H1 (cell line): ENCODE results near the gene VEZT. TPM values are rescaled to one million over a fixed set of nuclear protein-coding genes. Genes with fewer than 3 reads are reported as not detected.

Source experiments
- CTCF ChIA-PET: fragments of 300-600 bp; sonication (Branson Sonifier 250); formaldehyde crosslinking; loops from one replicate; lab custom pipeline; 2021; ENCODE audit not compliant: partially characterized antibody; lab: Charles Lee
- POLR2A ChIA-PET: fragments of 300-600 bp; sonication (Branson Sonifier 250); formaldehyde crosslinking; loops from one replicate; lab custom pipeline; 2021; ENCODE audit warnings: inconsistent platforms; ENCODE audit not compliant: partially characterized antibody; lab: Charles Lee
- DNase-seq, 2 experiments: peaks; one replicate each; pipeline versions ENCODE4 v3.0.0 to v3.0.0-alpha.2; 2010 to 2022; ENCODE audit warnings: low spot score in 2 of 2, low read depth in 1 of 2, mixed read lengths in 1 of 2
- FAIRE-seq: peaks from 2 replicates; lab custom pipeline; 2011; peaks lifted over from hg19 to GRCh38; lab: Jason Lieb, UNC
- H2AFZ ChIP-seq: 2 replicates; pipeline ENCODE4 v1.8.1; 2012; ENCODE audit warnings: low read length, inconsistent platforms
- H2AK5ac ChIP-seq: 2 replicates; pipeline ENCODE4 v1.6.1; 2013; ENCODE audit warnings: low read depth, low read length
- H2BK120ac ChIP-seq: replicated peaks from 2 replicates; pipeline ENCODE3; 2013; ENCODE audit warnings: low read depth, low read length, inconsistent platforms
- H2BK12ac ChIP-seq: 2 replicates; pipeline ENCODE4 v1.6.1; 2013; ENCODE audit warnings: low read depth, low read length
- H2BK15ac ChIP-seq: 2 replicates; pipeline ENCODE4 v1.6.1; 2013; ENCODE audit warnings: low read length
- H2BK20ac ChIP-seq: 2 replicates; pipeline ENCODE4 v1.6.1; 2013; ENCODE audit warnings: low read length
- H2BK5ac ChIP-seq: 2 replicates; pipeline ENCODE4 v1.6.1; 2013; ENCODE audit warnings: low read depth, low read length
- H3K14ac ChIP-seq: 2 replicates; pipeline ENCODE4 v1.6.1; 2013; ENCODE audit warnings: inconsistent platforms; ENCODE audit not compliant: insufficient read length
- H3K18ac ChIP-seq: 2 replicates; pipeline ENCODE4 v1.6.1; 2013; ENCODE audit warnings: low read length; ENCODE audit errors: extremely low read depth
- H3K23ac ChIP-seq: 2 replicates; pipeline ENCODE4 v1.6.1; 2013; ENCODE audit warnings: inconsistent platforms; ENCODE audit not compliant: insufficient read length
- H3K23me2 ChIP-seq: 2 replicates; pipeline ENCODE4 v1.6.1; 2013; ENCODE audit warnings: low read depth, low read length
- H3K27ac ChIP-seq: 2 replicates; pipeline ENCODE4 v1.6.1; 2011; ENCODE audit warnings: low read depth, low read length, inconsistent platforms
- H3K27me3 ChIP-seq, 4 experiments: replicated peaks in 1 of 4; 1 replicate in 1 of 4; 2 replicates in 3 of 4; pipeline versions ENCODE4 v1.6.1 to v1.8.1; 2011 to 2013; ENCODE audit warnings: low read length in 3 of 4, mild to moderate bottlenecking in 3 of 4, inconsistent platforms in 2 of 4, mixed read lengths in 2 of 4, moderate library complexity in 1 of 4; ENCODE audit not compliant: control insufficient read depth in 3 of 4, insufficient read depth in 3 of 4; ENCODE audit errors: extremely low read depth in 1 of 4
- H3K36me3 ChIP-seq, 4 experiments: 2 replicates each; pipeline versions ENCODE4 v1.6.1 to v1.8.1; 2011 to 2013; ENCODE audit warnings: mild to moderate bottlenecking in 4 of 4, low read length in 3 of 4, moderate library complexity in 2 of 4, control low read depth in 1 of 4, inconsistent platforms in 1 of 4; ENCODE audit not compliant: insufficient read depth in 4 of 4, control insufficient read depth in 2 of 4
- H3K4ac ChIP-seq: replicated peaks from 2 replicates; pipeline ENCODE3; 2013; ENCODE audit warnings: low read length, low read depth, mixed read lengths, inconsistent platforms; ENCODE audit not compliant: insufficient read length
- H3K4me1 ChIP-seq, 4 experiments: replicated peaks in 1 of 4; 1 replicate in 1 of 4; 2 replicates in 3 of 4; pipeline versions ENCODE4 v1.6.1 to v1.8.1; 2011 to 2013; ENCODE audit warnings: low read length in 3 of 4, inconsistent platforms in 2 of 4, mixed read lengths in 1 of 4; ENCODE audit not compliant: insufficient read depth in 4 of 4, control insufficient read depth in 3 of 4
- H3K4me2 ChIP-seq, 2 experiments: 2 replicates each; pipeline versions ENCODE4 v1.6.1 to v1.8.1; 2011 to 2013; ENCODE audit warnings: low read depth in 2 of 2, low read length in 2 of 2, control low read depth in 1 of 2, inconsistent platforms in 1 of 2, mild to moderate bottlenecking in 1 of 2; ENCODE audit not compliant: insufficient read depth in 1 of 2
- H3K4me3 ChIP-seq, 4 experiments: fragments of 200-600, 300-600 bp in 1 of 4; sonication (generic), shearing (Covaris generic), sonication (Bioruptor Twin) in 1 of 4; 2 replicates each; pipeline versions ENCODE4 v1.5.1 to v1.8.1; 2011 to 2016; ENCODE audit warnings: low read length in 4 of 4, low read depth in 3 of 4, control low read depth in 2 of 4, inconsistent platforms in 2 of 4, mild to moderate bottlenecking in 2 of 4, mixed read lengths in 1 of 4, moderate library complexity in 1 of 4; ENCODE audit not compliant: insufficient read depth in 2 of 4; ENCODE audit errors: extremely low read depth in 1 of 4
- H3K56ac ChIP-seq: replicated peaks from 2 replicates; pipeline ENCODE3; 2013; ENCODE audit warnings: low read depth, mild to moderate bottlenecking, mixed read lengths, low read length, inconsistent platforms; ENCODE audit not compliant: insufficient read length
- H3K79me1 ChIP-seq: 2 replicates; pipeline ENCODE4 v1.6.1; 2013; ENCODE audit warnings: low read depth, low read length, control low read depth
- H3K79me2 ChIP-seq, 2 experiments: 2 replicates each; pipeline versions ENCODE4 v1.6.1 to v1.8.1; 2012 to 2013; ENCODE audit warnings: low read length in 2 of 2, mild to moderate bottlenecking in 2 of 2, inconsistent platforms in 1 of 2; ENCODE audit not compliant: insufficient read depth in 2 of 2, control insufficient read depth in 1 of 2
- H3K9ac ChIP-seq, 4 experiments: replicated peaks in 1 of 4; 1 replicate in 1 of 4; 2 replicates in 3 of 4; pipeline versions ENCODE4 v1.6.1 to v1.8.1; 2011 to 2013; ENCODE audit warnings: low read depth in 3 of 4, low read length in 3 of 4, control low read depth in 2 of 4, mild to moderate bottlenecking in 2 of 4, moderate library complexity in 2 of 4, inconsistent platforms in 1 of 4; ENCODE audit errors: extremely low read depth in 1 of 4
- H3K9me3 ChIP-seq, 2 experiments: 2 replicates each; pipeline versions ENCODE4 v1.6.1 to v1.8.1; 2012 to 2013; ENCODE audit warnings: mild to moderate bottlenecking in 2 of 2, moderate library complexity in 2 of 2, control low read depth in 1 of 2, inconsistent platforms in 1 of 2, low read depth in 1 of 2, low read length in 1 of 2, mixed read lengths in 1 of 2; ENCODE audit not compliant: insufficient read depth in 2 of 2
- H4K20me1 ChIP-seq, 2 experiments: replicated peaks in 1 of 2; 2 replicates each; pipeline versions ENCODE3 to v1.8.1; 2011 to 2013; ENCODE audit warnings: inconsistent platforms in 2 of 2, low read length in 2 of 2, mild to moderate bottlenecking in 1 of 2; ENCODE audit not compliant: insufficient read depth in 2 of 2, control insufficient read depth in 1 of 2
- H4K5ac ChIP-seq: 2 replicates; pipeline ENCODE4 v1.6.1; 2013; ENCODE audit warnings: low read length, low read depth, mixed read lengths, inconsistent platforms; ENCODE audit not compliant: insufficient read length
- H4K8ac ChIP-seq: 2 replicates; pipeline ENCODE4 v1.8.0; 2013; ENCODE audit warnings: mild to moderate bottlenecking, moderate library complexity, low read length, inconsistent platforms; ENCODE audit not compliant: insufficient read depth; ENCODE audit errors: extremely low read depth
- H4K91ac ChIP-seq: replicated peaks from 2 replicates; pipeline ENCODE3; 2013; ENCODE audit warnings: low read length, mixed read lengths, inconsistent platforms; ENCODE audit not compliant: insufficient read length
- BCL11A ChIP-seq, 2 experiments: IDR thresholded peaks; one replicate each; pipeline ENCODE4 v1.6.1; 2011; ENCODE audit warnings: low read depth in 2 of 2, low read length in 2 of 2, mild to moderate bottlenecking in 2 of 2
- CBX8 ChIP-seq: fragments of 300-800, 300-1000 bp; sonication (generic); IDR thresholded peaks from 2 replicates; pipeline ENCODE4 v1.7.1; 2016; ENCODE audit warnings: low read depth, low read length, borderline replicate concordance
- CEBPB ChIP-seq: IDR thresholded peaks from 2 replicates; pipeline ENCODE4 v1.6.1; 2012; ENCODE audit warnings: low read depth, low read length
- GTF2F1 ChIP-seq: IDR thresholded peaks from 2 replicates; pipeline ENCODE4 v1.6.1; 2012; ENCODE audit warnings: low read depth, low read length, improper control_type of control experiment, borderline replicate concordance
- KDM5A ChIP-seq: fragments of 200-600 bp; IDR thresholded peaks from 2 replicates; pipeline ENCODE4 v1.7.1; 2012; ENCODE audit warnings: mild to moderate bottlenecking, low read length, inconsistent platforms, mixed read lengths
- POLR2A ChIP-seq, 2 experiments: IDR thresholded peaks; 1 replicate in 1 of 2; 2 replicates in 1 of 2; pipeline ENCODE4 v1.6.1; 2011; ENCODE audit warnings: low read depth in 2 of 2, low read length in 2 of 2, mild to moderate bottlenecking in 2 of 2; ENCODE audit errors: control extremely low read depth in 1 of 2
- RBBP5 ChIP-seq: IDR thresholded peaks from 2 replicates; pipeline ENCODE4 v1.7.1; 2012; ENCODE audit warnings: low read depth, mild to moderate bottlenecking, inconsistent platforms, low read length, moderate library complexity, borderline replicate concordance
- RXRA ChIP-seq: IDR thresholded peaks from 2 replicates; pipeline ENCODE4 v1.6.1; 2011; ENCODE audit warnings: low read depth, mild to moderate bottlenecking, low read length, moderate library complexity; ENCODE audit not compliant: insufficient read depth
- SAP30 ChIP-seq: fragments of 300-600 bp; sonication (generic); IDR thresholded peaks from 2 replicates; pipeline ENCODE4 v1.7.1; 2012; ENCODE audit warnings: low read length, moderate library complexity, mild to moderate bottlenecking, inconsistent platforms; ENCODE audit not compliant: insufficient read depth, insufficient replicate concordance
- YY1 ChIP-seq: IDR thresholded peaks from 2 replicates; pipeline ENCODE4 v1.6.1; 2011; ENCODE audit warnings: low read depth, mild to moderate bottlenecking, low read length
- ZNF274 ChIP-seq: IDR thresholded peaks from 2 replicates; pipeline ENCODE4 v1.7.0; 2012; ENCODE audit warnings: low read length, borderline replicate concordance; ENCODE audit errors: extremely low read depth
- WGBS, 2 experiments: shearing (Covaris generic) in 1 of 2; methylation state at CpG; one replicate each; pipeline versions ENCODE4 v1.1.6 to v1.1.7; 2013 to 2015; ENCODE audit warnings: low lambda C conversion rate in 2 of 2, mixed read lengths in 2 of 2, inconsistent platforms in 1 of 2, low coverage in 1 of 2, missing lambda C conversion rate in 1 of 2; ENCODE audit not compliant: insufficient replicate concordance in 2 of 2, insufficient coverage in 1 of 2, insufficient read length in 1 of 2; ENCODE audit errors: extremely low coverage in 1 of 2, missing lambda C conversion rate in 1 of 2; 5-methylcytosine and 5-hydroxymethylcytosine counted together
- polyA plus RNA-seq, 7 experiments: library from polyadenylated mRNA; depleted of rRNA in 3 of 7; stranded (reverse) in 5 of 7; unstranded in 2 of 7; fragments of >200 nt in 5 of 7; fragments of 200-250 nt in 2 of 7; gene quantifications; 1 replicate in 5 of 7; 2 replicates in 1 of 7; 4 replicates in 1 of 7; pipeline versions ENCODE4 v1.2.1 to v1.2.3, GENCODE V29; 2011 to 2013; ENCODE audit warnings: missing spikeins in 2 of 7, mixed read lengths in 2 of 7
- total RNA-seq: library from RNA; stranded (reverse); fragmentation: NEBNext Ultra II Directional; extraction: Animal tissue kit (Norgen Biotek cat#: 25700); gene quantifications from 2 replicates; pipeline ENCODE4 v1.2.1, GENCODE V29; 2021
- TF ChIP-seq, protein P1 (sequence below), 3 experiments: IDR thresholded peaks; 1 replicate in 2 of 3; 2 replicates in 1 of 3; pipeline versions ENCODE4 v1.5.1 to v1.6.1; 2011; ENCODE audit warnings: low read length in 3 of 3, mild to moderate bottlenecking in 3 of 3, inconsistent platforms in 2 of 3, low read depth in 1 of 3, moderate library complexity in 1 of 3; ENCODE audit not compliant: insufficient read depth in 1 of 3; ENCODE audit errors: control extremely low read depth in 1 of 3

Gene VEZT
- total and polyA plus RNA-seq, 2 of the 8 experiments (the other 6 are each of a cell fraction or from before 2014, with no cell fraction given) = 44.0 to 56.1 TPM

DNA sequence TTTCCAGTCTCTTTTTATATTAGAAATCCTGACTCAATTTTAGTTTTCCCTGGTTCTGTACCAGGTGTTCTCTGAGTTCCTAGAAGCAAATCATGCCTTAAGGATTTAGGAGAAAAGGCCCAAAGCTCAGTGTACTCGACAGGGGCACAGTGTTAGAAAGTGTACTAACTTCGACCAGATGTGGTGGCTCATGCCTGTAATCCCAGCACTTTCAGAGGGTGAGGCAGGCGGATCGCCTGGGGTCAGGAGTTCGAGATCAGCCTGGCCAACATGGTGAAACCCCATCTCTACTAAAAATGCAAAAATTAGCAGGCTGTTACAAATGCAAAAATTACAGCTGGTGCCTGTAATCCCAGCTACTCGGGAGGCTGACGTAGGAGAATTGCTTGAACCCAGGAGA, 12.0 kb downstream of the VEZT start:
- Histone ChIP-seq H4K8ac (no peak overlapping the region), H3K79me2 (peaks cover 3 to 90% of the 10 kb centered on the region in 2 experiments), H3K4me3 (no peak overlapping the region), H2BK120ac (no peak overlapping the region), H3K79me1 (peaks cover 1% of the 10 kb centered on the region), H3K18ac (no peak overlapping the region), H3K56ac (no peak overlapping the region), H4K5ac (no peak overlapping the region), H3K14ac (no peak overlapping the region), H3K23me2 (no peaks in the 10 kb centered on the region), H2BK20ac (no peak overlapping the region), H3K27ac (no peak overlapping the region), H2BK5ac (no peak overlapping the region), H3K4me2 (no peak overlapping the region), H2AK5ac (no peak overlapping the region), H2BK15ac (no peak overlapping the region), H3K4ac (no peak overlapping the region), H3K36me3 (peaks cover 0 to 20% (median 2%) of the 10 kb centered on the region in 4 experiments; a peak in 5 of 8 replicates), H4K91ac (no peak overlapping the region), H3K27me3 (no peaks in the 10 kb centered on the region), H3K4me1 (no peaks in the 10 kb centered on the region), H2BK12ac (no peak overlapping the region), H4K20me1 (peaks cover 0 to 1% of the 10 kb centered on the region in 2 experiments), H3K9ac (no peak overlapping the region), H3K9me3 (peaks cover 0 to 3% of the 10 kb centered on the region in 2 experiments; a peak in 1 of 4 replicates), H2AFZ (no peak overlapping the region), H3K23ac (no peak overlapping the region)
- CTCF ChIA-PET = no interaction called here
- FAIRE-seq (no peak), DNase-seq (no peak)
- POLR2A ChIA-PET = interaction anchor here (0.8 to 4.5 kb wide), 4 partner anchors 10 to 25 kb away, joined by 3 to 17 read pairs (median 3); partner anchors contain the start of genes FGD6 and VEZT
- WGBS, 2 experiments = 85% methylated on average over 7 of the region's 7 CpGs; no CpG with 5 or more reads in 1 of the 2 experiments
- no peak for TF ChIP-seq SAP30
- TF ChIP-seq KDM5A = no peak
- TF ChIP-seq, protein P1, sequence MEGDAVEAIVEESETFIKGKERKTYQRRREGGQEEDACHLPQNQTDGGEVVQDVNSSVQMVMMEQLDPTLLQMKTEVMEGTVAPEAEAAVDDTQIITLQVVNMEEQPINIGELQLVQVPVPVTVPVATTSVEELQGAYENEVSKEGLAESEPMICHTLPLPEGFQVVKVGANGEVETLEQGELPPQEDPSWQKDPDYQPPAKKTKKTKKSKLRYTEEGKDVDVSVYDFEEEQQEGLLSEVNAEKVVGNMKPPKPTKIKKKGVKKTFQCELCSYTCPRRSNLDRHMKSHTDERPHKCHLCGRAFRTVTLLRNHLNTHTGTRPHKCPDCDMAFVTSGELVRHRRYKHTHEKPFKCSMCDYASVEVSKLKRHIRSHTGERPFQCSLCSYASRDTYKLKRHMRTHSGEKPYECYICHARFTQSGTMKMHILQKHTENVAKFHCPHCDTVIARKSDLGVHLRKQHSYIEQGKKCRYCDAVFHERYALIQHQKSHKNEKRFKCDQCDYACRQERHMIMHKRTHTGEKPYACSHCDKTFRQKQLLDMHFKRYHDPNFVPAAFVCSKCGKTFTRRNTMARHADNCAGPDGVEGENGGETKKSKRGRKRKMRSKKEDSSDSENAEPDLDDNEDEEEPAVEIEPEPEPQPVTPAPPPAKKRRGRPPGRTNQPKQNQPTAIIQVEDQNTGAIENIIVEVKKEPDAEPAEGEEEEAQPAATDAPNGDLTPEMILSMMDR (IDR thresholded peaks at IDR 0.05; ENCODE audit: control extremely low read depth in 1 of 3, insufficient read depth in 1 of 3, low read depth in 1 of 3, low read length in 3 of 3) = no peak
- TF ChIP-seq GTF2F1 = no peak
- no peak for TF ChIP-seq CBX8
- no peak for TF ChIP-seq YY1
- TF ChIP-seq RXRA = no peak
- TF ChIP-seq CEBPB = no peak
- TF ChIP-seq POLR2A (IDR thresholded peaks at IDR 0.05; ENCODE audit: control extremely low read depth in 1 of 2, low read depth in 2 of 2, low read length in 2 of 2) = no peak
- no peak for TF ChIP-seq BCL11A (IDR thresholded peaks at IDR 0.05; ENCODE audit: low read depth in 2 of 2, low read length in 2 of 2)
- no peak for TF ChIP-seq ZNF274
- TF ChIP-seq RBBP5 = no peak
